ENCODE data around the gene AKR7A2.

GRCh38 chr1:19294638-19295037 lies 17.3 kb downstream of the AKR7A2 start:
- TF ChIP-seq POLR2A (IDR thresholded peaks at IDR 0.05), result no peak
- TF ChIP-seq CTCF (IDR thresholded peaks at IDR 0.05), result no peak
- no peak for TF ChIP-seq EP300 (IDR thresholded peaks at IDR 0.05)
- no peak for TF ChIP-seq POLR2AphosphoS5 (IDR thresholded peaks at IDR 0.05)
